ENCODE results near the gene ABHD11.

The ABHD11 gene

GRCh38 chr7:73700581-73701134 lies 37.9 kb downstream of the ABHD11 start:
- no peak for DNase-seq

GRCh38 chr7:73700069-73700423 lies 38.6 kb downstream of the ABHD11 start:
- DNase-seq: no peak

- no peak for DNase-seq
Observed at GRCh38 chr7:73699370-73700068, 39.1 kb downstream of the ABHD11 start.

GRCh38 chr7:73698410-73698809 lies 40.2 kb downstream of the ABHD11 start:
- DNase-seq: no peak

GRCh38 chr7:73696372-73696771 lies 42.2 kb downstream of the ABHD11 start:
- DNase-seq: no peak

GRCh38 chr7:73690646-73691045 lies 48.0 kb downstream of the ABHD11 start:
- DNase-seq: no peak

- DNase-seq: no peak
Observed at GRCh38 chr7:73688288-73688687, 50.3 kb downstream of the ABHD11 start.
